Thymus (tissue), 11 donors: Measurements from ENCODE around the gene STAT5B. TPM values are rescaled to one million over a fixed set of nuclear protein-coding genes. Genes with fewer than 3 reads are reported as not detected.
"Not testable (repeated sequence)": the region's sequence is repeated elsewhere in the genome, so short reads cannot be mapped to it uniquely, and the experiment has no call there.

Experiments
- DNase-seq, 9 donors: peaks; one replicate each; pipeline ENCODE4 v3.0.0-alpha.2; 2013; ENCODE audit warnings: low spot score in 9 of 9, low read depth in 6 of 9, missing footprints in 1 of 9
- H3K27ac ChIP-seq, 2 donors: one replicate each; pipeline ENCODE4 v1.5.1; 2013; ENCODE audit warnings: control low read depth in 1 of 2, low read depth in 1 of 2, low read length in 1 of 2, mild to moderate bottlenecking in 1 of 2, moderate library complexity in 1 of 2
- H3K27me3 ChIP-seq, 2 donors: one replicate each; pipeline ENCODE4 v1.5.1; 2013; ENCODE audit warnings: low read length in 1 of 2; ENCODE audit not compliant: control insufficient read depth in 2 of 2, insufficient read depth in 1 of 2
- H3K36me3 ChIP-seq, 2 donors: one replicate each; pipeline ENCODE4 v1.5.1; 2013; ENCODE audit warnings: low read length in 1 of 2, mild to moderate bottlenecking in 1 of 2, moderate library complexity in 1 of 2; ENCODE audit not compliant: control insufficient read depth in 2 of 2, insufficient read depth in 2 of 2
- H3K4me1 ChIP-seq, 2 donors: one replicate each; pipeline ENCODE4 v1.5.1; 2013; ENCODE audit warnings: low read length in 2 of 2; ENCODE audit not compliant: control insufficient read depth in 2 of 2, insufficient read depth in 2 of 2
- H3K4me3 ChIP-seq, 2 donors: one replicate each; pipeline ENCODE4 v1.5.1; 2013; ENCODE audit warnings: low read length in 2 of 2, control low read depth in 1 of 2, mild to moderate bottlenecking in 1 of 2
- H3K9me3 ChIP-seq, 2 donors: one replicate each; pipeline ENCODE4 v1.5.1; 2013; ENCODE audit warnings: low read length in 1 of 2, mild to moderate bottlenecking in 1 of 2; ENCODE audit not compliant: control insufficient read depth in 2 of 2, insufficient read depth in 1 of 2
- WGBS: extraction: QIAGEN DNeasy Blood & Tissue Kit; methylation state at CpG from one replicate; pipeline ENCODE4 v1.1.7; 2013; 5-methylcytosine and 5-hydroxymethylcytosine counted together
- polyA plus RNA-seq: library from polyadenylated mRNA; stranded (reverse); fragments of 200-250 nt; gene quantifications from one replicate; pipeline ENCODE4 v1.2.3, GENCODE V29; 2013
- total RNA-seq: library from RNA; stranded (reverse); fragments of 120-200 nt; gene quantifications from one replicate; pipeline ENCODE4 v1.2.4, GENCODE V29; 2013
- donor health status: healthy.

STAT5B gene
- total and polyA plus RNA-seq, 2 donors, result 40.9 to 51.6 TPM

DNA sequence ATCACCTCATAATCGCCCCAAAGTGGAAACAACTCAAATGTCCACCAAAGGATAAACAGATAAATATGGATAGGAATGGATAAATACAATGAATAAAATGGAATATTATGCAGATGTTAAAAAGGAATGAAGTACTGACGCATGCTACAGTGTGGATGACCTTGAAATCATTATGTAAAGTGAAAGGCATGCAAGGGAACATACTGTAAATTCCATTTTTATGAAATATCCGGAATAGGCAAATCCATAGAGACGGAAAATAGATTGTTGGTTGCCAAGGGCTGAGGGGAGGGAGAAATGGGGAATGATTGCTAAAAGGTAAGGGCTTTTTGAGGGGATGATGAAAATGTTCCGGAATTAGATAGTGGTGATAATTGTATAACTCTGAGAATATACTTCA, 36.0 kb downstream of the STAT5B start:
- Histone ChIP-seq H3K27ac (no peak overlapping the region), H3K9me3 (no peaks in the 10 kb centered on the region), H3K4me3 (no peak overlapping the region), H3K36me3 (no peaks in the 10 kb centered on the region), H3K27me3 (no peaks in the 10 kb centered on the region), H3K4me1 (peaks cover 0 to 2% of the 10 kb centered on the region in 2 donors)
- WGBS, result 97% methylated on average over 5 of the region's 5 CpGs
- no peak for DNase-seq

DNA sequence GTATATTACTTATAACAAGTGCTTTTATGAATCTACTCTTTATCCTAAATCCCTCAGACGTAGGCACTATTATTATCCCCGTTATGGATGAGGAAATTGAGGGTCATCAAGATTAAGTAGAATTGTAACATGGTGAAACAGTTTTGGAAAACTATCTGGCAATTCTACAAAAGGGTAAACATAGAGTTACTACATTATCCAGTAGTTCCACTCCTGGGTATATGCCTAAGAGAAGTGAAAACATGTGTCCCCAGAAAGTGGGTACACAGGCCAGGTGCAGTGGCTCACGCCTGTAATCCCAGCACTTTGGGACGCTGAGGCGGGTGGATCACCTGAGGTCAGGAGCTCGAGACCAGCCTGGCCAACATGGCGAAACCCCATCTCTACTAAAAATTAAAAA, 36.6 kb downstream of the STAT5B start:
- DNase-seq, result not testable (repeated sequence)

DNA sequence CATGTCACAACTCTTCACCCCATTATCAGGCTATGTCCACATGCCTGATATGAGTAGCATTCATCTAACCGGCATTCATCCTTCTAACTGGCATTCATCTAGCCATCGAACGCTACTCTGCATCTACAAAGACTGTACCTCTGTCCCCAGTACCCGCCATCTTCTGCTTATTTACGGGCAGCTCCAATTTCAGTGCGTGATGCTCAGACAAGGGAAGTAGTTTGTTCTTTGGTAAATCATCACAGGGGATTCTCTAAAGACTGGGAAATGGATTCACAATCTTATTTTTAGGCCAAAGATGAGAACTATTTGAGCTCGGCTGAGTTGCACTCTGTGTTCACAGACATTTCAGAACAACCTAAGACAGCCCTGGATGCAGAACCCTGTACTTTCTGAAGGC, 39.4 kb downstream of the STAT5B start:
- H3K4me3 ChIP-seq, result no peak overlapping the region
- WGBS, result 98% methylated on average over 7 of the region's 7 CpGs
- H3K9me3 ChIP-seq, result no peaks in the 10 kb centered on the region
- no peak for DNase-seq
- no peaks in the 10 kb centered on the region for H3K36me3 ChIP-seq
- no peaks in the 10 kb centered on the region for H3K27me3 ChIP-seq
- no peak overlapping the region for H3K27ac ChIP-seq
- H3K4me1 ChIP-seq, result peaks cover 0 to 2% of the 10 kb centered on the region in 2 donors

More for the DNA sequence above, 36.6 kb downstream of the STAT5B start:
- not testable (repeated sequence) for H3K4me3 ChIP-seq, H3K4me1 ChIP-seq, H3K27me3 ChIP-seq, H3K36me3 ChIP-seq, H3K27ac ChIP-seq, H3K9me3 ChIP-seq
- WGBS, result 95% methylated on average over 7 of the region's 7 CpGs

DNA sequence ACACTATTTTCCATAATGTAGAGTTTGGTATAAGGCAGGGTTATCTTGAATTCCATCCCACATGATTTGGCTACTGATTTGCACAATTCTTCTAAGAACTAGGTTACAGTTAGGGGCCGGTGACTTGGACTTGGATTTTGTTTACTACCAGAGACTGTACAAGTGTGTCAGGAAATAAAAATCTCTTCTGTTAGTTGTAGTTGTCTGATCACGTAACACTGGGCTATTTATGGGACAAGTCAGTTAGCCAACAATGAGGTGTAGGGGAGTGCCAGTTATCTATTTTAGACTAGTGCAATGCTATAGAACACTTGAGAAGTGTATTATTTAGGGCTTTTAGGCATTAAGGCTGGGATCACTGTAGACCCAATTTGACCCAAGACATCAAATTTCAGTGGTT, 42.2 kb downstream of the STAT5B start:
- Histone ChIP-seq H3K4me1 (no peaks in the 10 kb centered on the region), H3K27me3 (no peaks in the 10 kb centered on the region), H3K4me3 (no peak overlapping the region), H3K27ac (no peak overlapping the region), H3K36me3 (peaks cover 4% of the 10 kb centered on the region in 2 donors), H3K9me3 (no peaks in the 10 kb centered on the region)
- 94% methylated on average over 2 of the region's 2 CpGs for WGBS
- DNase-seq, result no peak

DNA sequence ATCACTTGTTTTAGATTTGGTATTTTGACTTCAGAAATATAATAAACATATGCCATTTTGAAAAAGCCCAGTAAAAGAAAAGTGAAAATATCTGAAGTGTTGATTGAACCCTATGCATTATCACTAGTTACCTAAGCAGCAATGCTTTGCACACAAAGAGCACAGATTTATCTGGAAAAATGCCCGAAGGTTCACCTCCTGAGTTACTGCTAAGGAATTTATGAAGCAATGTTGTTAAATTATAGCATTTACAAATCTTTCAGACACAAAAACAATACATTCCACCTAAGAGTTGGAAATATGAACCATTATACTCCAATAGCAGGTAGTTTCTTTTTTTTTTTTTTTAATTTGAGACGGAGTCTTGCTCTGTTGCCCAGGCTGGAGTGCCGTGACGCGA, 43.0 kb downstream of the STAT5B start:
- 98% methylated on average over 5 of the region's 5 CpGs for WGBS
- no peak for DNase-seq
- H3K27ac ChIP-seq, result no peak overlapping the region

DNA sequence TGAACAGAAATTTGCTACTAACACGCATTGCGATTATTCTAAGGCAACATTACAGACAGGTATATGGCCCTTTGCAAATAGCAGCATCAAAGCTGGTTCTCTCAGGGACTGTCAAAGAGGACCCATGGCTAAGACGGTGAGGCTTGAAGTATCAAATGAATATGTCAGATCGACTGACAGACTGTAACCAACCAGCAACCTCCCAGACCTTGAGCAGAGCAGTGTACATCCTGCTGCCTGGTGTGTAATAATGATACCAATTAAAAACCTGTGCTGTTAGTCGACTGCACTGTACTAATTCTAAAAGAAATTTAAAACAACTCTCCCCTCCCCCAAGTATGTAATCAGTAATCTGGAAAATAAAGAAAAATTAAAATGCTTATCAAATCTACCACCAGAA, 46.0 kb downstream of the STAT5B start:
- WGBS, result 96% methylated on average over 5 of the region's 5 CpGs
- DNase-seq, result no peak

More for the DNA sequence above, 43.0 kb downstream of the STAT5B start:
- Histone ChIP-seq H3K4me3 (no peak overlapping the region), H3K27me3 (no peaks in the 10 kb centered on the region), H3K9me3 (no peaks in the 10 kb centered on the region), H3K36me3 (peaks cover 6 to 11% of the 10 kb centered on the region in 2 donors), H3K4me1 (no peaks in the 10 kb centered on the region)

DNA sequence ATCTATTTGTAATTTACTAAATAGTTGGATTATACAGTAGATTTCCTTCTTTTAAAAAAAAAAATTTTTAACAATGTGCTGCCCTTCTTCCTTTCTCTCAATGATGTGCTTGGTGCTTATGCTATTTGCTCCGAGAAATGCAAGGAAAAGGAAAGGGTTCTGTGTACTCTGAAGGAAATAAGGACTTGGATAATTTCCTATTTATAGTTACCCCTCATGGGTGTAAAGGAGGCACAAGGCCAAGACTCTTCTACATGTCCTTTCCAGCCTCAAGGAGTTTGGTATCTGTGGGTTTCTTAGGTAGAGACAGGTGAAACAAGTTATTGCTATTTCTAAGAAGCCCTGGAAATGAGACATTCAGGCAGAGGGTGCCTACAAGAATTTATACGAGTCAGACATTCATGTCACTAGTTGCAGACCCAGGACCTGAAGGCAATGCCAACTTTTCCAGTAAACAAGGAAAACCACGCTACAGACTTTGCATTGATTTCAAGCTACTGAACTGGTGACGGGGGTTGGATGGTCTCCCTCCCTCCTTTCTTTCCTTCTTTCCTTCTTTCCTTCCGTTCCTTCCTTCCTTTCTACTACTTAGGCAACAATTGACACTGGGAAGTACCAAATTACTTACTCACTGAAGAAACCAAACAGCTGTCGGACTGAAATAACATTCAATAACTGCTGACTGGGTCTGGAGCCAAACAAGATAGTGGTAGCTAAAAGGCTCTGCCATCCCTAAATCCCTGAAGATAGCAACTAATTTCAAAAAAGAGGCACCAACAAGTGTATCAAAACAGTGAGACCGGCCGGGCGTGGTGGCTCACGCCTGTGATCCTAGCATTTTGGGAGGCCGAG, 48.1 kb downstream of the STAT5B start:
- no peak overlapping the region for H3K4me3 ChIP-seq
- DNase-seq, result no peak
- H3K27me3 ChIP-seq, result no peaks in the 10 kb centered on the region
- 95% methylated on average over 11 of the region's 11 CpGs for WGBS
- no peaks in the 10 kb centered on the region for H3K9me3 ChIP-seq
- no peak overlapping the region for H3K27ac ChIP-seq
- H3K4me1 ChIP-seq, result no peaks in the 10 kb centered on the region
- H3K36me3 ChIP-seq, result peaks cover 23 to 47% of the 10 kb centered on the region in 2 donors

More for the DNA sequence above, 46.0 kb downstream of the STAT5B start:
- H3K9me3 ChIP-seq, result no peaks in the 10 kb centered on the region
- H3K27ac ChIP-seq, result no peak overlapping the region
- no peak overlapping the region for H3K4me3 ChIP-seq
- H3K27me3 ChIP-seq, result no peaks in the 10 kb centered on the region
- no peaks in the 10 kb centered on the region for H3K4me1 ChIP-seq
- peaks cover 9 to 27% of the 10 kb centered on the region in 2 donors for H3K36me3 ChIP-seq

DNA sequence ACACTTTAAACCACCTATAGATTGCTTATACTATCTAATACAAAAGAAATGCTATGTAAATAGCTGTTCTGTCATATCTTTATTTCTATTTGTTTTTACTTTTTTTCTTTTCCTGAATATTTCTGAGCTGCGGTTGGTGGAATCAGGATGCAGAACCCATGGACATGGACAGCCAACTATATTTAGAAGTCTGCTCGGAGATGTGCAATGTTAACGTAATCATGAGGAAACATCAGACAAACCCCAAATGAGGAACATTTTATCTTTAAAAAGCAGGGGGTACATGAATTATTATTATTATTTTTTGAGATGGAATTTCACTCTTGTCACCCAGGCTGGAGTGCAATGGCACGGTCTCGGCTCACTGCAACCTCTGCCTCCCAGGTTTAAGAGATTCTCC, 50.5 kb downstream of the STAT5B start:
- WGBS, result 97% methylated on average over 5 of the region's 5 CpGs
- no peaks in the 10 kb centered on the region for H3K9me3 ChIP-seq
- no peak overlapping the region for H3K27ac ChIP-seq
- no peak for DNase-seq
- H3K4me1 ChIP-seq, result peaks cover 0 to 3% of the 10 kb centered on the region in 2 donors
- peaks cover 31 to 66% of the 10 kb centered on the region in 2 donors for H3K36me3 ChIP-seq
- H3K4me3 ChIP-seq, result no peak overlapping the region
- H3K27me3 ChIP-seq, result no peaks in the 10 kb centered on the region

DNA sequence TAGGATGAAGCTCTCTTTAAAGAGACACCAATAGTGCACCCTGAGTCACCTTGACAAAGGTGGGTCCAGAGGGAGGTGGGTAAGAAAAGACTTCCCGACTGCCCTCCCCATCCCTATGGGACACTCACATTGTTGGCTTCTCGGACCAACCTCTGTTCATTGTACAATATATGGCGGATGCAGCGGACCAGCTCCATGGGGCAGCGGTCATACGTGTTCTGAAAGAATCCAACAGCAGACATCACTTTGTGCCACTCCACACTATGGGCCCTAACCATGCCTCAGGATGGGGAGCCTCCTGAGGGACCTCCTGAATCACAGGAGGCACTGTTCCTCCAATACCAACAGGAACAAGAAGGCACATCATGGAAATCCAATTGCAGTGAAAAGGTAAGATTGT, 51.5 kb downstream of the STAT5B start:
- no peak for DNase-seq
- H3K27me3 ChIP-seq, result no peaks in the 10 kb centered on the region
- 99% methylated on average over 6 of the region's 6 CpGs for WGBS
- peaks cover 35 to 71% of the 10 kb centered on the region in 2 donors for H3K36me3 ChIP-seq
- peaks cover 0 to 3% of the 10 kb centered on the region in 2 donors for H3K4me1 ChIP-seq
- H3K27ac ChIP-seq, result no peak overlapping the region
- H3K9me3 ChIP-seq, result no peaks in the 10 kb centered on the region
- no peak overlapping the region for H3K4me3 ChIP-seq
